ENCODE data around the gene NCOA3.

NCOA3 gene

GRCh38 chr20:47596003-47596571 is 94.4 kb downstream of the NCOA3 start:
- DNase-seq (ENCODE audit: low read depth in 3 of 3), result no peak

- no peak for DNase-seq (ENCODE audit: low read depth in 3 of 3)
These were observed 95.4 kb downstream of the NCOA3 start for GRCh38 chr20:47597090-47597489.

DNA sequence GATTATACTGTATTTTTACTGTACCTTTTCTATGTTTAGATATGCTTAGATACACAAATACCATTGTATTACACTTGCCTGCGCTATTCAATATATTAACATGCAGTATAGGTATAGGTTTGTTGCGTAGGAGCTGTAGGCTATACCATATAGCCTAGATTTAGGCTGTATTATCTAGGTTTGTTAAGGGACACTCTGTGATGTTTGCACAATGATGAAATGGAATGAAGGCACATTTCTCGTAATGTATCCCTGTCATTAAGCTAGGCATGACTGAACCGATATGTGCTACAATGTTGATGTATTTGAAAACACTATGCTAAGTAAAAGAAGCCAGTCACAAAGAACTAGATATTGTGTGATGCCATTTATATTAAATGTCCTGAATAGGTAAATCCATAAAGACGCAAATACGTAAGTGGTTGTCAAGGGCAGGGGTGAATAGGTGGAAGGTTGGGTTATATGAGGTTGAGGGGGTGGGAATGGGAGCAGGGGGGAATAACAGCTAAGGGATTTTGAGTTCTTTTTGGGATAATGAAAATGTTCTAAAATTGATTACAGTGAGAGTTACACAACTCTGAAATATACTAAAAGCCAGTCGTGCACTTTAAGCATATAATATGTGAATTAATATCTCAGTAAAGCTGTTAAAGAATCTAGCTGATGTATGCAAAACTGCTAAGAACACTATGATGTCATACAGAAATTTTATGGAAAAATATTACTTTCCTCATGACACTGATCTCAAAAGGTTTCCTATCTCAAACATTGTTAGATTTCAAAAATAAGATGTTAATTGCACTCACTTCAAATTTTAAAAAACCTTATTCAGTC is 97.4 kb downstream of the NCOA3 start:
- no peak for DNase-seq (ENCODE audit: low read depth in 3 of 3)

GRCh38 chr20:47600967-47601547 is 99.4 kb downstream of the NCOA3 start:
- DNase-seq (ENCODE audit: low read depth in 3 of 3), result no peak

GRCh38 chr20:47603260-47603659 is 101.6 kb downstream of the NCOA3 start:
- no peak for DNase-seq (ENCODE audit: low read depth in 3 of 3)

GRCh38 chr20:47605673-47606413 is 104.2 kb downstream of the NCOA3 start:
- no peak for DNase-seq (ENCODE audit: low read depth in 3 of 3)

GRCh38 chr20:47606414-47606982 is 104.8 kb downstream of the NCOA3 start:
- DNase-seq (ENCODE audit: low read depth in 3 of 3), result no peak

DNA sequence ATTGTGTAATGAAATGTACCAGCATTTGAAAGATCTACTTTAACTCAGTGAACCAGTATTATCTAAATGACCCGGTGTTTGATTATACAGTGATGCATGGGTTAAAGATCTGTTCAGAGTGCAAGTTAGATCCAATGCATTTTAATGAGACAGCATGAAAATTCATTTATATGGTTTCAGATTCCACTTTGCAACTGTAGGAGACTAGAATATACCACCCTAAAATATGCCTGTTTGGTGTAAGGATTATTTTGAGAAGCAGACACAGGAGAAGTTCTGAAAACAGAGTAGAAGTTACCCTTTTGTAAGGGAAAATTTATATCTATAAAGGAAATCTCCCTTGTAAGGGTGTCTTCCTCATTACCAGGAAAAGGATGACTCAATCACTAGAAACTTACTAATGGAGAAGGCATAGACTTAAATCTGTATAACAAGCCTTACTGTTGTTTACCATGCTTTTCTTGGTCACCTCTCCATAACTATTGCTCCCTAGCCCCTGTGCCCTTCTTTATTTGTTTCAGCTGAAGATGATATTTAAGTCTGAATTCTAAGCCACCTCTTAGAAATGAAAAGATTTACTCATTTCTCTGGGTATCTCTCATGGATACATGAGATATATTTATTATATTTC is 105.4 kb downstream of the NCOA3 start:
- no peak for DNase-seq (ENCODE audit: low read depth in 3 of 3)

DNA sequence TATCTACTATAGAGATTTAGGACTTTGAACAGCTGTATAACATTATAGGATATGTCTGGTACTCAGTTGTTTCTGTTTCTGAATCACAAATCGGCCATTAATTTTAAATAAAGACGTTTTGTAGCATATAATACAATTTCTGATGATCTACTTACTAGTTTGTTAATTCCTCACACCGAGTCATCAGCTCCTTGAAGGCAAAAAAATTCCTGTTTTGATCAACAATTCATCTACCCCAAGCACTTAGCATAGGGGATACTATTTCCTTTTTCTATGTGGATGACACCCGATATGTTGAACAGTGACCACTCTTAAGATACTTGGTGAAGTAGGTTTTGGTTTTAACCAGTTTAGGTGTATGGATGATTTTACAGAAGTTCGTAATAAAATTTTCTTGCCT is 107.3 kb downstream of the NCOA3 start:
- no peak for DNase-seq (ENCODE audit: low read depth in 3 of 3)

- DNase-seq (ENCODE audit: low read depth in 3 of 3), result peak in 2 of 3 experiments; percentile 60 to 69
These were observed 108.7 kb downstream of the NCOA3 start for GRCh38 chr20:47610247-47610944.

GRCh38 chr20:47610945-47611250 is 109.2 kb downstream of the NCOA3 start:
- no peak for DNase-seq (ENCODE audit: low read depth in 3 of 3)

DNA sequence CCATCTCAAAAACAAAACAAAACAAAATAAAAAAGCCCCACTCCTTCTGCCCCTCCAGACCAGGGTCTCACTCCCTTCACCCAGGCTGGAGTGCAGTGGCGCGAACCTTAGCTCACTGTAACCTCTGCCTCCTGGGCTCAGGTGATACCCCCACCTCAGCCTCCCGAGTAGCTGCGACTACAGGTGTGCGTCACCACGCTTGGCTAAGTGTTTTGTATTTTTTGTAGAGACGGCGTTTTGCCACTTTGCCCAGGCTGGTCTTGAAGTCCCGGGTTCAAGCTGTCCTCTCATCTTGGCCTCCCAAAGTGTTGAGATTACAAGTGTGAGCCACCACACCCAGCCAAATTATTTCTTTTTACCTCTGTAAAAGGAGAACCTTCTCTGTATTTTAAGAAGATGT is 110.1 kb downstream of the NCOA3 start:
- DNase-seq (ENCODE audit: low read depth in 3 of 3), result no peak

DNA sequence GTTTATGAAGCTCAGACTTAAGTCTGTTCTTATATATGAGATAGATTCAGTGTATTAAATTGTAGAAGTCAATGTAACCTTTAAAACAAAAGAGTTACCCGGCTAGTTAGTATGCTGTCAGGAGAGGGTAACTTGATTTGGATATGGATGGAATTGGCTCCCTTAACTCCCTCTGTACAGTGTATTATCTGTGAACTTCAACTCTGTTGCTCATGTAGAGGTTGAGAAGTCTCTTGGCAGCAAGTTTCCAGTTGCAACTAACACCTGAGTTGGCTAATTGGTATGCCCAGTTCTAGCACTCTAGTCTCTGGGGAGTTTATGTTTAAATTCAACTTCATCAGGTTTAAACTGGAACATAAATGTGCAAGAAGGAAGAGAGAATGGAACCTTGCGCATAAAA is 111.0 kb downstream of the NCOA3 start:
- DNase-seq (ENCODE audit: low read depth in 3 of 3), result no peak

- DNase-seq (ENCODE audit: low read depth in 3 of 3), result no peak
These were observed 113.1 kb downstream of the NCOA3 start for GRCh38 chr20:47614703-47615309.

DNA sequence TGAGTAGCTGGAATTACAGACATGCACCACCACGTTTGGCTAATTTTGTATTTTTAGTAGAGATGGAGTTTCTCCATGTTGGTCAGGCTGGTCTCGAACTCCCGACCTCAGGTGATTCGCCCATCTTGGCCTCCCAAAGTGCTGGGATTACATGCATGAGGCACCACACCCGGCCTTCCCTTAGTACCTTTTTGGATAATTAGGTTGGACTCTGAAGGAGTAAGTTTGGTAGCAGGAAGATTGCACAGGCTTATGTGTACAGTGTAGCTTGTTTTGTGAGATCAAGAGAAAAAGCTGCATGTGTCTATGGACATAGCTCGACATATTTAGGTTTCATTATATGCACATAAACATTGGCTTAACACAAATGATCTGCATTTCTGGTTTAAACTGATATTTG is 116.8 kb downstream of the NCOA3 start:
- no peak for DNase-seq (ENCODE audit: low read depth in 3 of 3)

- no peak for DNase-seq (ENCODE audit: low read depth in 3 of 3)
These were observed 119.4 kb downstream of the NCOA3 start for GRCh38 chr20:47620808-47621805.

DNA sequence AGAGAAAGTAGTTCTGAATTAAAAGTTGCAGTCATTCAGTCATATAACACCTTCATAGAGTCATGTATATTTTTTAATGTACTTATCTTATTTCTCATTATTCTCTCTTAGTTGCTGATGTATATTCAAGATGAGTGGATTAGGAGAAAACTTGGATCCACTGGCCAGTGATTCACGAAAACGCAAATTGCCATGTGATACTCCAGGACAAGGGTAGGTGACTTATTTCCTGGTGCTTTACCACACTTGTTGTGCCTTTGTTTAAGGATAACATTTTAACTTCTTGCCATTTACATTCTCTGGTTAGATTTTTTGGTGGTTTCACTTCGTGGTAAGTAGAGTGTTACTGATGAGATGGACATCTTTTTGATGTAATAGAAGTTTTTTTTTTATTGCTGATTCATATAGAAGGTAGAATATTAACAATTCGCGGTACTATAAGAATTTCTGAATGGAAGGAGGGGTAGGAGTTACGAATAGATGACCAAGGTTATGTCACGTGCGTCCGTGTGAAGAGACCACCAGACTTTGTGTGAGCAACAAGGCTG is 120.5 kb downstream of the NCOA3 start:
- no peak for DNase-seq (ENCODE audit: low read depth in 3 of 3)

GRCh38 chr20:47623206-47623605 is 121.5 kb downstream of the NCOA3 start:
- no peak for DNase-seq (ENCODE audit: low read depth in 3 of 3)

- DNase-seq (ENCODE audit: low read depth in 3 of 3), result no peak
These were observed 125.9 kb downstream of the NCOA3 start for GRCh38 chr20:47627540-47627939.

Data from stimulated activated CD4-positive, alpha-beta T cell treated with anti-CD3 and anti-CD28 coated beads, TNF-alpha, amount 100 ng/mL, for 4 hours (primary cell).